ENCODE data around the gene DRD2.

Gene DRD2

GRCh38 chr11:113417428-113417827, 57.8 kb downstream of the DRD2 start (continued):
- no peak for TF ChIP-seq ZNF354C (tag by site-specific recombination; IDR thresholded peaks at IDR 0.05; ENCODE audit: borderline replicate concordance, low read depth)

GRCh38 chr11:113415343-113415742, 59.9 kb downstream of the DRD2 start:
- H3K4me3 ChIP-seq (ENCODE audit: low read depth, low read length): no peak overlapping the region
- H3K4me1 ChIP-seq (ENCODE audit: control insufficient read depth, insufficient read depth, low read length): no peaks in the 10 kb centered on the region
- no peaks in the 10 kb centered on the region for H3K36me3 ChIP-seq (ENCODE audit: control insufficient read depth in 2 of 2, insufficient read depth in 1 of 2, low read length in 2 of 2)
- no peak overlapping the region for H3K27ac ChIP-seq (ENCODE audit: extremely low read depth, low read depth, low read length)
- H3K9me3 ChIP-seq (ENCODE audit: control insufficient read depth, insufficient read depth, low read depth, low read length): no peaks in the 10 kb centered on the region
- TF ChIP-seq EGR2 (tag by site-specific recombination; IDR thresholded peaks at IDR 0.05; ENCODE audit: low read depth): no peak
- no peak for TF ChIP-seq ZNF350 (tag by site-specific recombination; IDR thresholded peaks at IDR 0.05)
- TF ChIP-seq HOXA7 (CRISPR knock-in tag; IDR thresholded peaks at IDR 0.05; ENCODE audit: borderline replicate concordance): no peak
- TF ChIP-seq ZNF777 (tag by site-specific recombination; IDR thresholded peaks at IDR 0.05; ENCODE audit: borderline replicate concordance): no peak
- no peak for TF ChIP-seq ZNF654 (tag by site-specific recombination; IDR thresholded peaks at IDR 0.05; ENCODE audit: low read depth)
- TF ChIP-seq ZNF157 (tag by site-specific recombination; IDR thresholded peaks at IDR 0.05): no peak
- no peak for TF ChIP-seq ZNF529 (tag by site-specific recombination; IDR thresholded peaks at IDR 0.05; ENCODE audit: insufficient replicate concordance)
- TF ChIP-seq IKZF3 (tag by site-specific recombination; IDR thresholded peaks at IDR 0.05): no peak
- no peak for TF ChIP-seq ZNF404 (tag by site-specific recombination; IDR thresholded peaks at IDR 0.05)
- TF ChIP-seq ZNF843 (tag by site-specific recombination; IDR thresholded peaks at IDR 0.05): no peak
- no peak for TF ChIP-seq ZNF645 (tag by site-specific recombination; IDR thresholded peaks at IDR 0.05)
- no peak for TF ChIP-seq ZBTB48 (tag by site-specific recombination; IDR thresholded peaks at IDR 0.05)
- TF ChIP-seq SP7 (tag by site-specific recombination; IDR thresholded peaks at IDR 0.05): no peak
- CTCF ChIA-PET: no interaction called here
- POLR2A ChIA-PET: no interaction called here

GRCh38 chr11:113412675-113413074, 62.5 kb downstream of the DRD2 start:
- CTCF ChIA-PET: no interaction called here

More at GRCh38 chr11:113412675-113413074, 62.5 kb downstream of the DRD2 start:
- POLR2A ChIA-PET: no interaction called here
- Histone ChIP-seq H3K4me3 (ENCODE audit: low read depth, low read length) (no peak overlapping the region), H3K36me3 (ENCODE audit: control insufficient read depth in 2 of 2, insufficient read depth in 1 of 2, low read length in 2 of 2) (no peaks in the 10 kb centered on the region), H3K27ac (ENCODE audit: extremely low read depth, low read depth, low read length) (no peak overlapping the region), H3K9me3 (ENCODE audit: control insufficient read depth, insufficient read depth, low read depth, low read length) (no peaks in the 10 kb centered on the region), H3K4me1 (ENCODE audit: control insufficient read depth, insufficient read depth, low read length) (no peaks in the 10 kb centered on the region)
- TF ChIP-seq ZNF555 (tag by site-specific recombination; conservative IDR thresholded peaks at IDR 0.05): no peak
- no peak for TF ChIP-seq ZNF211 (tag by site-specific recombination; IDR thresholded peaks at IDR 0.05; ENCODE audit: low read depth)
- TF ChIP-seq ZNF645 (tag by site-specific recombination; IDR thresholded peaks at IDR 0.05): no peak
- TF ChIP-seq ZBTB26 (tag by site-specific recombination; optimal IDR thresholded peaks at IDR 0.05): no peak
- TF ChIP-seq ZNF394 (tag by site-specific recombination; IDR thresholded peaks at IDR 0.05; ENCODE audit: borderline replicate concordance): no peak

All from HEK293 (cell line).